H54 (cell line): Measurements from ENCODE around the gene LRBA.

Experiments
- DNase-seq: peaks from one replicate; pipeline ENCODE4 v3.0.0; 2011; ENCODE audit warnings: low spot score, mixed read lengths; ENCODE audit not compliant: insufficient read length
- FAIRE-seq: peaks from 3 replicates; lab custom pipeline; 2011; peaks lifted over from hg19 to GRCh38; lab: Jason Lieb, UNC
- POLR2A ChIP-seq: IDR thresholded peaks from 2 replicates; pipeline ENCODE4 v1.6.1; 2011; ENCODE audit warnings: low read depth, mild to moderate bottlenecking, low read length

The LRBA gene

DNA sequence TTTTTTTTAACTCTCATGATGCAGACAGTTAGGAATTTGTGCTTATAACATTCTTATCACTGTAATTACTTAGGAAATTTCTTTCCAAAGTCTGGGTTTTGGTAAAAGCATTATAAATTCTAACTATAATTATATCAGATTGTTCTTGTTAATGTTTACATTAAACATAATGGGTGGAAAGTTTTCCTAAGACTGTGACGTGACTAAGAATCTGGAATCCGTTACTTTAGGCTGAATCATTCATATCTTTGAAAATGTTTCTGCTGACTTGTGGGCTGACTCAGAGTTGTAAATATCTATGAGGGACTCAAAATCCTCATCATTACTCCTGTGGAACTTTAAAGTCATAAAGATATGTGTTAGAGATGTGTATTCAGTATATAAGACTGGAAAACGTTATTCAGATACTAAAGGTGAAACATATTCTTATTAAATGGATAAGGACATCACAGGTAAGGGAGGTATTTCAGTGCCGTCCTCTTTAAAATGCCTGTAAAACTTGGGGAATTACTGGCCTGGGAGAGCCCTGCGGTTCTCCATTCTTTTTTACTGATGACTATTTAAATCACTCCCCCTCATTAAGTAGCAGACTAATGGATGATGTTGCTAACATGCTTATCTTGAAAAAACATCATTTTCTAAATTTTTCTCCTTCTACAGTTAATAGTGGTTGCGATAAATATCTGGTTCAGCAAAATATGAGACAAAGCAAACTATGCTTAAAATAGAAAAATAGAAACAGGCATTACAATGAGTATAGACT lies 777.8 kb downstream of the LRBA start:
- no peak for FAIRE-seq
- TF ChIP-seq POLR2A: no peak
- DNase-seq: no peak

DNA sequence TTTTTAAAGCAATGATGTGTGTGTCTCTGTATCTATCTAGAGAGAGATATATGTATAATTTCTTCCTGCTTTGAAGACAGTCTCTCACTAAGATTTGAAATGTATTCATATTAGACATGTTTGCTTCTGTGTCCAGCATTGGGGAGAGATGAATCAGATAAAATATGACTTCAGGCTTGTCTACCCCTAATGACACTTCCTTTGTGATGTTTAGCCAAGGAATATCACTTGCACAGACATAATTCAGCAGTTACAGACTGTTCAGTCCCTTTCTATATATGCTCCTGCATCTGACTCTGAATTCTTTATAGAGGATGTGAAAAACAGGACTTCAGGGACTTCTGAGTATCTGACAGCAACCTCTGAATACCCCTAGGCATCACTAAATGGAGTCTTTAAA lies 778.5 kb downstream of the LRBA start:
- FAIRE-seq (no peak), DNase-seq (no peak)
- TF ChIP-seq POLR2A: no peak

DNA sequence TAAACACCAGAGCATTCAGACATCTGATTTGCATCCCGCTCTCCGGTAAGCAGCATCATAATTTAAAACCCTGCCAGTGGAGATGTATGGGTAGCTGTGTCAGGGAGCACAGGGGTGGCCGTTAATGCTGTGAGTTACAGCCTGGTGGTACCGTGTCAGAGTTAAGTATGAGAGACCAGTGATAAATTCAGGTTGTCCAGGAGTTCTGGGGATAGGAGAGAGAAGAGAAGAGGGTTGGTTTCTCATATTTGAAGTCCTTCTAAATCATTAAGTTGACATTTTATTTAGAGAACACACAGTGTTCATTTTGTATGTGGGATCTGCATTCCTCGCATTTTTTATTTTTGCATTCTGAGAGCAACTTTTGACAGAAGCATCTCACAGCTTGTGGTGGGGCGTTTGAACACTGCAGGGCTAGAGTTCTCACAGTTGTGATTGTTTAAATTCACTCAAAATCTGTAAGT lies 779.2 kb downstream of the LRBA start:
- FAIRE-seq (no peak), DNase-seq (no peak)
- TF ChIP-seq POLR2A: no peak

DNA sequence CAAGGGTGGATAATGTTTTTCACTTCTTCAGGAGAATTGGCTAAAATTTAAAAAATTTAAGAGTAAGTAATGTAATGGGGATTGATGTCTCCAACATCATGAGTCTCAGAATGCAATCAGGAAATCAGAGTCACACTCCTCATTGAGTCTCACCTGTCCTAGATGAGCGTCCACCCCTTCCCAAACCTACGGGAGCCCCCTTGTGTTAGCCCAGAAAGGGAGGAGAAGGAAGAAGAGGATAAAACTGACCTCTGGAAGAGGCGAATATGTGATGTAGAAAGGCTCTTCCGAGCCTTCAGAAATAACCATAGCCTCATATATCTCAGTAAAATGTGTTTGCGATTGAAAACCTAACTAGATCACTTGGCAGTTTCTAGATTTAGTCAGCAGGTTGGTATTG lies 779.8 kb downstream of the LRBA start:
- no peak for TF ChIP-seq POLR2A
- DNase-seq (no peak), FAIRE-seq (no peak)

DNA sequence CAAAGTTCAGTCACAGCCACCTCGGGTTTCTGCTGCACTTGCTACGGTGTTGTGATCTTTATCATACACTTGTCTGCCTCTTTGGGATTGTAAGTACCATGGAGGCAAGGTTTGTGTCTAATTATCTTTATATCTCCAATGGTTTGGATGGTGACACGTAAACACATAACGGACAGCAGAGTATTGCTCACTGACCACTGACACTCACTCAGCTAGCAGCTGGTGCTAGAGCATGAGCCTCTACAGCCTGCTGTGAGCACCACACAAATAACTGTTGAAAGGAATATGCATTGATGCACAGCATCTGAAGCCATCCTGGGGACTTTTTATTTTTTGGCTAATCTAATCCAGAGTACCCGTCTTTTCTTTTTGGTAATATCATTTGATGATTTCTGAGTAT lies 780.8 kb downstream of the LRBA start:
- TF ChIP-seq POLR2A: no peak
- DNase-seq (no peak), FAIRE-seq (no peak)

DNA sequence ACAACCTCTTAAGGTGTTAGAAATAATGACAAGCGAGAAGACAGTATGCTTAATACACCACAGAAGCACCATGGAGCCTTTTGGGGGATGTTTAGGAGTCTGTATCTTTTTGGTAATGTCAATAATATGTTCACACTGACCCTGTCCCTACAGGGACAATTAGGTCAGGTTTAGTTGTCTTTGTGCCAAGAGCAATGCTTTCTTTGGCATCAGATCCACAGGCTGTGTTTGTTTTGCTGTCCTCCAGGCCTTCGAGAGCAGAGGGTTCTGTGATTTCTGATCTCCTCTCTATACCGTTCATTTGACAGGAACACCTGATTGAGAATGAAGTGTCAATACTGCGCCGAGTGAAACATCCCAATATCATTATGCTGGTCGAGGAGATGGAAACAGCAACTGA lies 783.1 kb downstream of the LRBA start:
- TF ChIP-seq POLR2A: no peak
- DNase-seq (no peak), FAIRE-seq (no peak)

DNA sequence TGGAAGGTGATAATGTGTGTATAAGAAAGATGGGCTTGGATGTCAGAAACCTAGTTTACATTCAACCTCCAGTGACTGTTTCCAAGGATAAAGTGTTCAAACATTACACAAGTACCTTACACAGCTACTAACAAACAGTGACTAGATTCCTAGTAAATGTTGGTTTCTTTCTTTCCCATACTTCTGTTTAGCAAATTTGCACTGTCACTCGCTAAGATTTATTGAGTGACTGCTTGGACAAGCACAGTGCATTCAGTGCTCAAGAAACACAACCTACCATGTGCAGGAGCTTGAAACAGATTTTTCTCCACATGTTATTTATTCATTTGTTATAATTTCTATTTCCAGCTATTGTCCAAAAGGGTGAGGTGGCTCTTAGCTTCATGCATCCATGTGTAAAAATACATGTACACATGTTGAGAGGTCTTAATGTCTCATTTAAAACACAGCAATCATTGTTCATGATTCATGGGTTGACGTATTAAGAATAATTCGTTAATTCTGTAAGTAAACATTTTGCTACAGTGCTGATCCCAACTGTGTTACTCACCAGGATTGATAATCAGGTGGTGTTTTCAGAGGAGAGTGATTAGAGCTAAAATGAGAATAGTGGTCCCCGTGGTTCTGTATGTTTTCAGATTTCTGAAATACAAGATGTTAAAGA lies 783.8 kb downstream of the LRBA start:
- FAIRE-seq: no peak
- TF ChIP-seq POLR2A: no peak
- DNase-seq: no peak

DNA sequence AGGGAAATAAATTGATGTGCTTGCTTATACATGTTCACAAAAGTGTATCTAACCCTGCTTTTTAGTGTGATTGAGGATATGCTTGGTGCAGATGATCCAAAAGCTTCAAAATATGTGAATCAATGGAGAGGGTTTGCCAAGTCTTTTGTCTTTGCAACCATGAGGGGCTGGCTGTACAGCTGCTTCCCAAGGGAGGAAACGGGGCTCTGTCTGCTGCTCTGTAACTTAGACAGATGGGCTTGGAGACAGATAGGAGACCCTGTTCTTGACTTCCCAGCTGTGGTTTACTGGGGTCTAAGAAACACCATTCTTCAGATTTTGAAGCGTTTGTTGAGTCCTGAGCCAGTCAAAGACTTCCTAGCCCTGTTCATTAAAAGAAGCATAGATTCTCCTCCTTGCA lies 784.5 kb downstream of the LRBA start:
- no peak for TF ChIP-seq POLR2A
- FAIRE-seq: no peak

DNA sequence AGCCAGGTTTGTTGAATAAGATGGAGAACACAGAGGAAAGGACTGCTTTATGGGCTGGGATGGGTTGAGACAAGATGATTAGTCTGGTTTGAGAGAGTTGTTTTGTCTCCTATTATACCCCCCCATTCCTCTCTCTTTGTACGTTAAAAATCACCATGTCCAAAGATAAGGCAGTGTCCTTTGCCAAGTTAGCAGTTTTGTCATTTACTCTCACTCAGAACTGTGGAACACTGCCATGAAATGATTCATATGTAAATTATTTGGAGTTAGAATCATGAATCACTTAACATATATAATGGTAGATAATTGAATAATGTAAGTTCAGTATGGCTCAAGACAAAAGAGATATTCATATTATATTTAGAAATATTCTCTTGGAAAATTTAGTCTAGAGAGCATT lies 785.6 kb downstream of the LRBA start:
- FAIRE-seq: no peak

More for the DNA sequence above, 784.5 kb downstream of the LRBA start:
- DNase-seq: no peak

DNA sequence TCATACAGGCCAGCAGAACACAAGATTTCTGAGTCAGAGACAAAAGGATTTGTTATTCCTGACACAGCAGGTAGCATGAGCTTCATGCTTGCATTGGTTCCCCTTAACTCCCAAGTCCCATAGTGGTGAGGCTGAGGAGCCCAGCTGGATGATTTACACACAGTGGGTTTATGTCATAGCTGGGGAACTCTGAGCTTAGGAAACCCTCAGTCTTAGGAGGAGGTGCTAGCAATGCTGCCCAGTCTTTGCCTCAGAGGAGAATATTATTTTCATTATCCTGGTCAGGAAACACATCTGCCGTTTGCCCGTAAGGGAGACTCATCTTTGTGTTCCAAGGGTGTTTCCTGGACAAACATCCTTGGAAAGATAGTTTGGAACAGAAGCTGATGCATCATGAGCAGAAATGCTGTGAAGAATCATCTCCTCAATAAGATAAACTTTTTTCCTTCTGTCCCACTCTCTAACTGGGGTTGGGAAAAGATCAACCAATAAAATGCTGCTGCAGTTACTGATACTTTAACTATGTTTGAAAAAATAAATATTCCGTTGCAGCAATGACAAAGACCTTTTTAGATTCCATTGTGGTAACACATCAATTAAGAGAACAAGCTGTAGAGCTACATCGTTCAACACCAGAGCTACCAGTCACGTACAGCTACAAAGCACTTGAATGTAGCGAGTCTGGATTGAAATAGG lies 790.0 kb downstream of the LRBA start:
- no peak for DNase-seq
- no peak for TF ChIP-seq POLR2A
- peak; percentile 52 for FAIRE-seq

More for the DNA sequence above, 785.6 kb downstream of the LRBA start:
- no peak for TF ChIP-seq POLR2A
- DNase-seq: no peak

DNA sequence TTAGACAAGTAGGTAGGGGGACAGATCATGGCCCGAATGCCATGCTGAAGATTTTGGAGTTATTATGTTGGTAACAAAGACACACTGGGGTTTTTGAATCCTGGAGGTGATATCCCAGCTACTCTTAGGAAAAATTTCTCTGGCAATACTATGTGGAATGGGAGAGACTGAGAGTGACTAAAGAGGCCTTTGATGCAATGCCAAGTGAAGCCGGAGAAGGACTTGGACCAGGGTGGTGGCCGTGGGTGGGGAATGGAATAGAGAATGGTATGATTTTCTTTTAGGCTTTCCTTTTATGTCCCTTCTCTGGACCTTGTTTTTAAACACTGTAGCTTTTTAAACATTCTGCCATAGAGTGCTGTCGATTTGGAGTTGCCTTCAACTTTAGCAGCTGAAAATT lies 795.2 kb downstream of the LRBA start:
- no peak for TF ChIP-seq POLR2A
- FAIRE-seq: no peak
- DNase-seq: no peak

DNA sequence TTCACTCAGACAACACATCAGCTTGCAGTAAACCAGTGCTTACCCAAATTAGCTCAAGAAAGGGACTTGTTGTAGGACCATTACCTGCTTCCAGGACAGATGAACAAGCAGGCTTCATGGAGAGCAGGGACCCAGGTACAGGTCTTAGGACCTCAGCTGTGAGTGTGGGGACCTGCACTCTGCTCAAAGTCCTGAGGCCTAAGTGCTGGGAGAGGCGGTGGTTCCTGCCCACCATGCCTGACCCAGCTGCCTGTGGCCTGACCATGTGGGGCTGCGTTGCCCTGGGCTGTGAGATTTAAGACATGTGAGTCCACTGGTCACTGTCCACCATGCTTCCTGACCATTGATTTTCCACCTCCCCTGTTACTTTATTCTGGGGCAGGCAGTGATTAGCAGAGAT lies 796.6 kb downstream of the LRBA start:
- no peak for FAIRE-seq
- no peak for TF ChIP-seq POLR2A

DNA sequence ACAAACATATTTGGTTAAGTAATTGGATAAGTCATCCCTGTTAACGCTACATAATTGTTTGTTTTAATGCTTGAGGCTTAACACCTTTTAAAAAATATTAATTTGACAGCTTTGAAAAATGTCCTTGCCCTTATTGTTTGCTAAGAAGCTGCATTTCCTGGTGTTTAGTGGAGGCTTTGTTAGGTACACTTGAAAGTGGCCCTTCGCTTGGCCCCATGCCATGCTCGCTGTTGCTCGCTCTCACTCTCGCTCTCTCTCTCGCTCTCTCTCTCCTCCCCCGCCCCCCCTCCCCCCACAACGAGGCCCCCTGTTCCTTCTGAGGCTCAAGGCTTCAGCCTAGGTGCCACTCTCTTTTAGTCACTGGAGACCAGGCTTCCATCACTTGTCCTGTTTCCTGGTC lies 797.3 kb downstream of the LRBA start:
- no peak for FAIRE-seq
- TF ChIP-seq POLR2A: no peak
- no peak for DNase-seq

More for the DNA sequence above, 796.6 kb downstream of the LRBA start:
- no peak for DNase-seq

DNA sequence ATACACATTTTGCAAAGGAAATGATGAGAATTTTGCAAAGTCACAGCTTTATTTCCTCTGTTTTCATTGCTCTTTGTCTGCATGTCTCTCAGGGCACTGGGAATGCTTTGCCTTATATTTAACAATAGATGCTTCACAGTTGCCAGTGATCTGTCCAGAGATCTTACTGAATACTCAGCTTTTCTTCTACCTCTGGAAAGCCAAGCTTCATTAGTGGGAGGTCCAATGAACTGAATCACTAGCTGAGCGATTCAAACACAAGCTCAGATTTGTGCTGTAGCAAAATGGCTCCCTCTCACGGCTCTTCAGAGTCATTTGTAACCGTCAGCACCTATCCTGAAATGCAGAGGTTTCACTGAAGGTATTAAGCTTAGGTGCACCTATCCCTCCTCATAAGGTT lies 797.9 kb downstream of the LRBA start:
- FAIRE-seq: no peak
- DNase-seq: no peak
- no peak for TF ChIP-seq POLR2A
